KMS-11 (cell line): ENCODE measurements around the gene DNAJC4.
"Not testable (repeated sequence)": the region's sequence is repeated elsewhere in the genome, so short reads cannot be mapped to it uniquely, and the experiment has no call there.

Source experiments
- H2AFZ ChIP-seq: fragments of 200-600 bp; sonication (generic); 2 replicates; pipeline ENCODE4 v1.6.1; 2016; ENCODE audit warnings: antibody characterized with exemption, mixed run types, low read depth
- H3K27ac ChIP-seq: fragments of 200-600 bp; sonication (generic); 2 replicates; pipeline ENCODE4 v1.6.1; 2016; ENCODE audit warnings: mild to moderate bottlenecking, mixed run types
- H3K27me3 ChIP-seq: fragments of 200-600 bp; sonication (generic); 2 replicates; pipeline ENCODE4 v1.6.1; 2017; ENCODE audit warnings: mild to moderate bottlenecking, low read depth, mixed run types, moderate library complexity; ENCODE audit not compliant: insufficient read depth
- H3K36me3 ChIP-seq: fragments of 200-600 bp; sonication (generic); 2 replicates; pipeline ENCODE4 v1.6.1; 2017; ENCODE audit warnings: mild to moderate bottlenecking, mixed run types; ENCODE audit not compliant: insufficient read depth
- H3K4me1 ChIP-seq: fragments of 200-600 bp; sonication (generic); 2 replicates; pipeline ENCODE4 v1.6.1; 2016; ENCODE audit warnings: mild to moderate bottlenecking, low read depth, mixed run types; ENCODE audit not compliant: poor library complexity, severe bottlenecking
- H3K4me2 ChIP-seq: fragments of 200-600 bp; sonication (generic); 2 replicates; pipeline ENCODE4 v1.7.0; 2016; ENCODE audit warnings: mild to moderate bottlenecking, mixed run types
- H3K4me3 ChIP-seq: fragments of 200-600 bp; sonication (generic); IDR thresholded peaks from 2 replicates; pipeline ENCODE4 v1.6.1; 2017; ENCODE audit warnings: low read depth, low read length, mixed read lengths; ENCODE audit not compliant: insufficient read depth
- H3K79me2 ChIP-seq: fragments of 200-600 bp; sonication (generic); 2 replicates; pipeline ENCODE4 v1.6.1; 2016; ENCODE audit warnings: low read depth, mixed run types; ENCODE audit not compliant: insufficient read depth
- H3K9ac ChIP-seq: fragments of 200-600 bp; sonication (generic); 2 replicates; pipeline ENCODE4 v1.6.1; 2016; ENCODE audit warnings: mild to moderate bottlenecking, mixed run types
- H4K20me1 ChIP-seq: fragments of 200-600 bp; sonication (generic); 2 replicates; pipeline ENCODE4 v1.6.1; 2016; ENCODE audit warnings: mild to moderate bottlenecking, mixed run types; ENCODE audit not compliant: insufficient read depth
- CTCF ChIP-seq: fragments of 200-600 bp; sonication (generic); conservative IDR thresholded peaks from 2 replicates; pipeline ENCODE4 v1.6.1; 2017; ENCODE audit warnings: low read depth, mild to moderate bottlenecking, antibody characterized with exemption, low read length, moderate library complexity, mixed read lengths

DNAJC4 gene

GRCh38 chr11:64244966-64245365, 14.6 kb downstream of the DNAJC4 start:
- H3K27ac ChIP-seq, result peak overlapping the region; percentile 66; the same call in 1 of the 2 replicates
- peak overlapping the region; percentile 73 for H3K4me2 ChIP-seq
- H3K79me2 ChIP-seq, result peaks cover 31% of the 10 kb centered on the region
- H2AFZ ChIP-seq, result no peak overlapping the region
- H3K9ac ChIP-seq, result peak overlapping the region; percentile 81; the same call in 1 of the 2 replicates
- no peak overlapping the region for H3K4me3 ChIP-seq
- H3K4me1 ChIP-seq, result peaks cover 26% of the 10 kb centered on the region
- H4K20me1 ChIP-seq, result no peaks in the 10 kb centered on the region
- peaks cover 4% of the 10 kb centered on the region; the same call in 1 of the 2 replicates for H3K36me3 ChIP-seq
- H3K27me3 ChIP-seq, result no peaks in the 10 kb centered on the region
- no peak for TF ChIP-seq CTCF

- Histone ChIP-seq H2AFZ (no peak overlapping the region), H4K20me1 (no peaks in the 10 kb centered on the region), H3K4me1 (peaks cover 22% of the 10 kb centered on the region), H3K79me2 (peaks cover 31% of the 10 kb centered on the region), H3K4me3 (no peak overlapping the region), H3K36me3 (peaks cover 4% of the 10 kb centered on the region; the same call in 1 of the 2 replicates), H3K27ac (peak overlapping the region; percentile 66), H3K9ac (peak overlapping the region; percentile 81), H3K27me3 (no peaks in the 10 kb centered on the region), H3K4me2 (peak overlapping the region; percentile 73)
- TF ChIP-seq CTCF, result no peak
These were observed 15.1 kb downstream of the DNAJC4 start for GRCh38 chr11:64245401-64245796.

GRCh38 chr11:64245797-64246620, 15.7 kb downstream of the DNAJC4 start:
- H3K36me3 ChIP-seq, result peaks cover 4% of the 10 kb centered on the region; the same call in 1 of the 2 replicates
- peak overlapping the region; percentile 66 for H3K27ac ChIP-seq
- H3K27me3 ChIP-seq, result no peaks in the 10 kb centered on the region
- peaks cover 31% of the 10 kb centered on the region for H3K79me2 ChIP-seq
- H3K4me3 ChIP-seq, result no peak overlapping the region
- peak overlapping the region; percentile 73 for H3K4me2 ChIP-seq
- peaks cover 21% of the 10 kb centered on the region for H3K4me1 ChIP-seq
- no peak for TF ChIP-seq CTCF
- no peaks in the 10 kb centered on the region for H4K20me1 ChIP-seq
- H3K9ac ChIP-seq, result peak overlapping the region; percentile 81
- H2AFZ ChIP-seq, result no peak overlapping the region

GRCh38 chr11:64246621-64246870, 16.2 kb downstream of the DNAJC4 start:
- not testable (repeated sequence) for H3K4me2 ChIP-seq, H3K4me3 ChIP-seq, H3K36me3 ChIP-seq, H2AFZ ChIP-seq, H4K20me1 ChIP-seq, H3K27me3 ChIP-seq
- peaks cover 31% of the 10 kb centered on the region for H3K79me2 ChIP-seq
- H3K9ac ChIP-seq, result peak overlapping the region; percentile 81
- peaks cover 21% of the 10 kb centered on the region for H3K4me1 ChIP-seq
- peak overlapping the region; percentile 66 for H3K27ac ChIP-seq
